ENCODE results near the gene MYEF2. TPM values are rescaled to one million over a fixed set of nuclear protein-coding genes. Genes with fewer than 3 reads are reported as not detected.

MYEF2 gene
- total and polyA plus RNA-seq, 10 of the 15 experiments (the other 5 are each of a cell fraction or from before 2014, with no cell fraction given), result 9.2 to 47.0 (median 19.9) TPM

- in situ Hi-C loops (cut with MboI) (no loop called here), intact Hi-C loops (cut with micrococcal nuclease; ENCODE audit: unreplicated experiment) (no loop called here)
- no peak overlapping the region for H3K4me3 ChIP-seq
- H3K4me1 ChIP-seq (ENCODE audit: control insufficient read depth, insufficient read depth, low read length), result no peaks in the 10 kb centered on the region
- H3K79me2 ChIP-seq (ENCODE audit: control insufficient read depth, insufficient read depth, low read length), result no peaks in the 10 kb centered on the region
- no peaks in the 10 kb centered on the region for H3K27me3 ChIP-seq (replicated peaks in 1 of 2; ENCODE audit: control insufficient read depth in 2 of 2, insufficient read depth in 2 of 2, low read length in 1 of 2)
- WGBS (ENCODE audit: insufficient coverage, insufficient replicate concordance, low lambda C conversion rate, missing lambda C conversion rate), result 68% methylated on average over 3 of the region's 3 CpGs
- no peaks in the 10 kb centered on the region for H3K36me3 ChIP-seq (ENCODE audit: control insufficient read depth in 2 of 2, insufficient read depth in 2 of 2, low read length in 1 of 2)
- BruUV-seq (replicated peaks), result no TSS peak
- ATAC-seq (no peak), DNase-seq (ENCODE audit: low read depth, low spot score) (no peak), FAIRE-seq (no peak)
- CTCF ChIA-PET, result interaction anchor here (0.6 to 0.7 kb wide), 2 partner anchors 13 to 621 kb away, joined by 3 read pairs; no protein-coding TSS in a partner anchor
- no peak overlapping the region for H3K9ac ChIP-seq (ENCODE audit: control insufficient read depth, insufficient read depth, low read length)
- no peak overlapping the region for H2AFZ ChIP-seq (ENCODE audit: control insufficient read depth, low read depth, low read length)
- POLR2A ChIA-PET, result no interaction called here
- no peaks in the 10 kb centered on the region for H4K20me1 ChIP-seq (ENCODE audit: control insufficient read depth, insufficient read depth)
- no peaks in the 10 kb centered on the region; the same call in 2 of the 3 replicates for H3K9me3 ChIP-seq (replicated peaks; ENCODE audit: control insufficient read depth, insufficient read depth, low read length)
- no peak overlapping the region for H3K27ac ChIP-seq (ENCODE audit: control insufficient read depth, insufficient read depth)
- no peak overlapping the region for H3K4me2 ChIP-seq (ENCODE audit: control insufficient read depth, insufficient read depth)
- SMC1A ChIA-PET (ENCODE audit: uncharacterized antibody, unreplicated experiment), result no interaction called here
- RAD21 ChIA-PET (ENCODE audit: unreplicated experiment), result no interaction called here
- no peak for TF ChIP-seq NRF1 (conservative IDR thresholded peaks at IDR 0.05; ENCODE audit: low read depth, low read length)
- no peak for TF ChIP-seq JUNB (IDR thresholded peaks at IDR 0.05)
- TF ChIP-seq ZBTB40 (IDR thresholded peaks at IDR 0.05; ENCODE audit: borderline replicate concordance), result no peak
- no peak for TF ChIP-seq ZNF592 (IDR thresholded peaks at IDR 0.05)
- no peak for TF ChIP-seq ESRRA (IDR thresholded peaks at IDR 0.05; ENCODE audit: low read length)
- TF ChIP-seq E2F8 (IDR thresholded peaks at IDR 0.05; ENCODE audit: low read depth, partially characterized antibody), result no peak
- no peak for TF ChIP-seq FOXK2 (IDR thresholded peaks at IDR 0.05)
- TF ChIP-seq NBN (IDR thresholded peaks at IDR 0.05), result no peak
- TF ChIP-seq REST (IDR thresholded peaks at IDR 0.05; ENCODE audit: low read depth, low read length), result no peak
- no peak for TF ChIP-seq POLR2A (IDR thresholded peaks at IDR 0.05; ENCODE audit: low read depth, low read length)
Measured at GRCh38 chr15:48185529-48185928, 7.4 kb upstream of the MYEF2 start.
